Endodermal cell (in vitro differentiated cells): ENCODE data around the gene BIRC7. TPM values are rescaled to one million over a fixed set of nuclear protein-coding genes. Genes with fewer than 3 reads are reported as not detected.
A peak's percentile ranks its signal among the peaks of the same experiment; 100 is the strongest.

Experiments
- DNase-seq: peaks from one replicate; pipeline ENCODE4 v3.0.0-alpha.2; 2017
- H3K27ac ChIP-seq: 2 replicates; pipeline ENCODE4 v1.5.1; 2013; ENCODE audit warnings: mild to moderate bottlenecking, low read depth, low read length, moderate library complexity
- H3K27me3 ChIP-seq: 2 replicates; pipeline ENCODE4 v1.6.1; 2013; ENCODE audit warnings: mild to moderate bottlenecking, low read length, moderate library complexity; ENCODE audit not compliant: insufficient read depth, control insufficient read depth, poor library complexity, severe bottlenecking
- H3K36me3 ChIP-seq: 2 replicates; pipeline ENCODE4 v1.7.0; 2013; ENCODE audit warnings: mild to moderate bottlenecking, low read length, moderate library complexity; ENCODE audit not compliant: control insufficient read depth, insufficient read depth
- H3K4me1 ChIP-seq: one replicate; pipeline ENCODE4 v1.7.0; 2013; ENCODE audit warnings: low read length; ENCODE audit not compliant: control insufficient read depth, insufficient read depth
- H3K4me3 ChIP-seq: 2 replicates; pipeline ENCODE4 v1.5.1; 2013; ENCODE audit warnings: mild to moderate bottlenecking, low read length, moderate library complexity
- H3K9ac ChIP-seq: 2 replicates; pipeline ENCODE4 v1.6.1; 2013; ENCODE audit warnings: mild to moderate bottlenecking, low read length, moderate library complexity; ENCODE audit not compliant: poor library complexity, severe bottlenecking; ENCODE audit errors: extremely low read depth
- H3K9me3 ChIP-seq: 2 replicates; pipeline ENCODE4 v1.6.1; 2013; ENCODE audit warnings: mild to moderate bottlenecking, low read length, moderate library complexity; ENCODE audit not compliant: control insufficient read depth
- H3K27ac Mint-ChIP-seq: 2 replicates; pipeline ENCODE4 v1.8.0; 2020; ENCODE audit warnings: mixed read lengths
- H3K27me3 Mint-ChIP-seq: 2 replicates; pipeline ENCODE4 v1.8.0; 2021; ENCODE audit warnings: mild to moderate bottlenecking, mixed read lengths; ENCODE audit not compliant: insufficient read depth
- H3K36me3 Mint-ChIP-seq: 2 replicates; pipeline ENCODE4 v1.8.0; 2020; ENCODE audit warnings: low read depth, mixed read lengths
- H3K4me1 Mint-ChIP-seq: 2 replicates; pipeline ENCODE4 v1.8.0; 2020; ENCODE audit warnings: mixed read lengths
- H3K4me3 Mint-ChIP-seq: 2 replicates; pipeline ENCODE4 v1.8.0; 2020; ENCODE audit warnings: mild to moderate bottlenecking, moderate library complexity, mixed read lengths
- H3K9me3 Mint-ChIP-seq: 2 replicates; pipeline ENCODE4 v1.8.0; 2020; ENCODE audit warnings: mild to moderate bottlenecking, mixed read lengths
- WGBS, 2 experiments: methylation state at CpG; one replicate each; pipeline versions ENCODE4 v1.1.5 to v1.1.7; 2013; ENCODE audit warnings: missing lambda C conversion rate in 2 of 2, mixed read lengths in 1 of 2; ENCODE audit not compliant: insufficient coverage in 1 of 2, insufficient read length in 1 of 2; 5-methylcytosine and 5-hydroxymethylcytosine counted together
- total RNA-seq, 2 donors: library from RNA; stranded (reverse); fragmentation: NEBNext Ultra II Directional in 1 of 2; extraction: Animal tissue kit (Norgen Biotek cat#: 25700) in 1 of 2; gene quantifications; 2 replicates in 1 of 2; 3 replicates in 1 of 2; pipeline ENCODE4 v1.2.1, GENCODE V29; 2021
- TF ChIP-seq, protein P1 (sequence below): fragments of 200-600 bp; sonication (generic); conservative IDR thresholded peaks from 2 replicates; pipeline ENCODE4 v1.5.0; 2021; ENCODE audit warnings: antibody characterized with exemption, mild to moderate bottlenecking

BIRC7 gene
- total RNA-seq, 2 donors from 2014 or later, result not detected

DNA sequence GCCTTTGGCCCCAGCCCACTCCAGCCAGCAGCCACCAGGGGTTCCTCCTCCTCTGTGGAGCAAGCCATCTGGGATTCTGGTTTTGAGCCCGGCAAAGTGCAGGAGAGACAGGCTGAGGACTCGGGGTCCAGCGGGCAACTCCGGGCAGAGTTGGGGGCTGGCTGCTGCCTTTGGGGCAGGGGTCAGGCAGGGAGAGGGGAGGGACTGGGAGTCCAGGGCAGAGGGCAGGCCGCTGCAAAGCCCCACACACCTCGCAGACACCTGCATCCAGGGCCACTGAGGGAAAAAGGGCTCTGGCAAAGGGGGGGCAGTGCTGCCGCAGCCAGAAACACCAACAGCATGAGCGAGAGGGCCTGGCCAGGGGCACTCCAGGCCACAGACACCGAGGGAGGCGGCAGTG, 8.8 kb downstream of the BIRC7 start:
- DNase-seq, result no peak
- 90 to 93% methylated on average over 7 to 10 of the region's 10 CpGs for WGBS, 2 experiments
- H3K36me3 Mint-ChIP-seq, result no peaks in the 10 kb centered on the region
- no peaks in the 10 kb centered on the region for H3K9me3 ChIP-seq
- H3K4me1 Mint-ChIP-seq, result no peaks in the 10 kb centered on the region
- H3K4me3 ChIP-seq, result no peak overlapping the region
- H3K27ac Mint-ChIP-seq, result no peak overlapping the region
- no peaks in the 10 kb centered on the region for H3K4me1 ChIP-seq
- no peaks in the 10 kb centered on the region for H3K9me3 Mint-ChIP-seq
- H3K4me3 Mint-ChIP-seq, result no peak overlapping the region
- TF ChIP-seq, protein P1, sequence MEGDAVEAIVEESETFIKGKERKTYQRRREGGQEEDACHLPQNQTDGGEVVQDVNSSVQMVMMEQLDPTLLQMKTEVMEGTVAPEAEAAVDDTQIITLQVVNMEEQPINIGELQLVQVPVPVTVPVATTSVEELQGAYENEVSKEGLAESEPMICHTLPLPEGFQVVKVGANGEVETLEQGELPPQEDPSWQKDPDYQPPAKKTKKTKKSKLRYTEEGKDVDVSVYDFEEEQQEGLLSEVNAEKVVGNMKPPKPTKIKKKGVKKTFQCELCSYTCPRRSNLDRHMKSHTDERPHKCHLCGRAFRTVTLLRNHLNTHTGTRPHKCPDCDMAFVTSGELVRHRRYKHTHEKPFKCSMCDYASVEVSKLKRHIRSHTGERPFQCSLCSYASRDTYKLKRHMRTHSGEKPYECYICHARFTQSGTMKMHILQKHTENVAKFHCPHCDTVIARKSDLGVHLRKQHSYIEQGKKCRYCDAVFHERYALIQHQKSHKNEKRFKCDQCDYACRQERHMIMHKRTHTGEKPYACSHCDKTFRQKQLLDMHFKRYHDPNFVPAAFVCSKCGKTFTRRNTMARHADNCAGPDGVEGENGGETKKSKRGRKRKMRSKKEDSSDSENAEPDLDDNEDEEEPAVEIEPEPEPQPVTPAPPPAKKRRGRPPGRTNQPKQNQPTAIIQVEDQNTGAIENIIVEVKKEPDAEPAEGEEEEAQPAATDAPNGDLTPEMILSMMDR, result no peak
- peaks cover 5% of the 10 kb centered on the region for H3K27me3 Mint-ChIP-seq
- H3K27me3 ChIP-seq, result no peaks in the 10 kb centered on the region
- H3K36me3 ChIP-seq, result no peaks in the 10 kb centered on the region
- no peak overlapping the region for H3K9ac ChIP-seq
- no peak overlapping the region for H3K27ac ChIP-seq

DNA sequence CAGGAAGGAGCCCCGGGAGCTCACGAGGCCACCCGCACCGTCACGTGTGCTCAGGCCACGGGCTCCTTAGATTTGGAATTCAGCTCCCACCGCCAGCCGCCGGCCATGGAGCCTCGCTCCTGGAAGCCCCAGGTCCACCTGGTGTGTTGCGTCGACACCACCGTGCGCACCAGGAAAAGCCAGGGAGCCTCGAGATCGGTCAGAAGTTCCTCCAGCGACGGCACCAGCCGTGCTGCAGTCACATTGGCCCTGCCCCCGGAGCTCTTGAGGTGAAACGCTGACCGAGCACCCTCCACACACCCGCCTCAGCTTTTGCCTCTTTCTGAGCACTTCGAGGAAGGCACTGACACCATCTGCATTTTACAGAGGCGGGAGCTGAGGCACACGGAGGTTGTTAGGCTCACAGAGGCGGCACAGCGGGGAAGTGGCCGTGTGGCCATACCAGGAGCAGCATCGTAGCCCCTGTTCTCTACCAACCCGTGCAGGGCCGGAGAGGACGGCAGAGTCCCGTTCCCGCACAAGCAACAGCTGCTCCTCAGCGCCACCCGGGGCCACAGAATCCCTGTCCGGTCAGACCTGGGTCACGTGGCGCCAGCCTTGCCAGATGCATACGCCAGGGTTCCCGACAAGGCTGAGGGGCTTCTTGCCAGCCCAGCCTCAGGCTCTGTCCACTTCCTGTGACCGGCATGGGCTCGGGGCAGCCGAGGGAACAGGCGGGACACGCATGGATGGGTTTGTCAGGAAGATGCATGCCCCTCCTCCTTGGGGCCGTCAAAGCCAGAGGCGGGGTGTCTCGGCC, 11.0 kb downstream of the BIRC7 start:
- no peaks in the 10 kb centered on the region for H3K36me3 ChIP-seq
- Mint-ChIP-seq H3K27me3 (peaks cover 14% of the 10 kb centered on the region), H3K27ac (no peak overlapping the region), H3K36me3 (no peaks in the 10 kb centered on the region), H3K4me3 (no peak overlapping the region), H3K9me3 (peaks cover 8% of the 10 kb centered on the region), H3K4me1 (no peaks in the 10 kb centered on the region)
- TF ChIP-seq, protein P1, result no peak
- peak; percentile 79 for DNase-seq
- no peak overlapping the region for H3K27ac ChIP-seq
- H3K4me1 ChIP-seq, result no peaks in the 10 kb centered on the region
- WGBS, 2 experiments, result 75 to 79% methylated on average over 33 to 50 of the region's 50 CpGs
- H3K4me3 ChIP-seq, result no peak overlapping the region
- H3K9me3 ChIP-seq, result no peaks in the 10 kb centered on the region
- H3K27me3 ChIP-seq, result peaks cover 1% of the 10 kb centered on the region
- no peak overlapping the region for H3K9ac ChIP-seq

DNA sequence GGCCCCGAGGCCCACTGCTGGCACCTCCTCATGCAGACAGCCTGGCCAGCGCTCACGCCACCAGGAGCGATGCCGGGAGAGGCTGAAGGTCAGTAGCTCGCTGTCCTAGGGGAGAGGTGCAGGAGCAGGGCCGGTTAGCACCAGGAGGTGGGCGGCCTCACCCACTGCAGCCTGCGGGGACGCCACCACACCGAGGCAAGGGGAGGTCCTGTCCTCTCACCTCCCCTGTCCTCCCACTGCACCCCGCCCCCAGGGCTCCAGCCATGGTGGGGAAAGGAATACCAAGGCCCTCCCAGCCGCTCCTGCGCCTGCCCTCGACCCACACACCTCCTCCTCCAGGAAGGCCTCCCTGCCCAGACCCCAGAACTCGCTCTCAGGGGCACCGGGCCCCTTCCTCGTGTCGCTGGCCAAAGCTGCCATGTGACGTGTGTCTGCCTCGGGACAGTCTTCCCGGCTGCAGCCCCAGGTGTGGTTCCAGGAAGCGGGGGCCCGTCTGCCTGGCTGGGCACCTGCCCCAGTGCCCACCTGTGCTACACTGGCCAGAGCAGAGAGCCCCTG, 12.0 kb downstream of the BIRC7 start:
- Histone ChIP-seq H3K4me1 (no peaks in the 10 kb centered on the region), H3K9ac (no peak overlapping the region), H3K27me3 (peaks cover 12% of the 10 kb centered on the region), H3K4me3 (no peak overlapping the region), H3K9me3 (no peaks in the 10 kb centered on the region), H3K27ac (no peak overlapping the region), H3K36me3 (no peaks in the 10 kb centered on the region)
- Mint-ChIP-seq H3K4me3 (no peak overlapping the region), H3K27me3 (peaks cover 23% of the 10 kb centered on the region), H3K27ac (no peak overlapping the region), H3K36me3 (no peaks in the 10 kb centered on the region), H3K4me1 (no peaks in the 10 kb centered on the region), H3K9me3 (peaks cover 8% of the 10 kb centered on the region)
- TF ChIP-seq, protein P1, result no peak
- WGBS, 2 experiments, result 88 to 92% methylated on average over 13 to 23 of the region's 24 CpGs
- DNase-seq, result no peak
